Dermis microvascular lymphatic vessel endothelial cell (primary cell): ENCODE data around the gene CD8A. TPM values are rescaled to one million over a fixed set of nuclear protein-coding genes. Genes with fewer than 3 reads are reported as not detected.
"Not testable (repeated sequence)": the region's sequence is repeated elsewhere in the genome, so short reads cannot be mapped to it uniquely, and the experiment has no call there.

Experiments used
- DNase-seq, 2 donors: peaks; one replicate each; pipeline versions ENCODE4 v3.0.0 to v3.0.0-alpha.2; 2010; ENCODE audit warnings: low read depth in 2 of 2
- total RNA-seq: library from RNA; depleted of rRNA; stranded (reverse); fragments of >200 nt; gene quantifications from 2 replicates; pipeline ENCODE4 v1.2.1, GENCODE V29; 2014

CD8A gene
- total RNA-seq: under 0.01 TPM in 2 replicates

- no peak for DNase-seq
These were observed at the start of gene CD8A for GRCh38 chr2:86790676-86791572. CD8A (minus strand) TSS chr2:86790913; CDS start chr2:86790825, 88 bp downstream.

- DNase-seq: not testable (repeated sequence)
These were observed 49.3 kb upstream of the CD8A start for GRCh38 chr2:86839871-86840548.

- not testable (repeated sequence) for DNase-seq
These were observed 48.7 kb upstream of the CD8A start for GRCh38 chr2:86839455-86839854.

- DNase-seq: not testable (repeated sequence)
These were observed 47.0 kb upstream of the CD8A start for GRCh38 chr2:86837714-86838113.

GRCh38 chr2:86836915-86837695, 46.4 kb upstream of the CD8A start:
- DNase-seq: peak in 1 of 2 donors; percentile 63

GRCh38 chr2:86835548-86835889, 44.8 kb upstream of the CD8A start:
- DNase-seq: not testable (repeated sequence)

GRCh38 chr2:86833315-86833714, 42.6 kb upstream of the CD8A start:
- no peak for DNase-seq

GRCh38 chr2:86832334-86833096, 41.8 kb upstream of the CD8A start:
- no peak for DNase-seq

- DNase-seq: no peak
These were observed 40.8 kb upstream of the CD8A start for GRCh38 chr2:86831537-86831936.

GRCh38 chr2:86826951-86827350, 36.2 kb upstream of the CD8A start:
- DNase-seq: no peak

- no peak for DNase-seq
These were observed 35.1 kb upstream of the CD8A start for GRCh38 chr2:86825693-86826381.

GRCh38 chr2:86825036-86825692, 34.5 kb upstream of the CD8A start:
- DNase-seq: no peak

- no peak for DNase-seq
These were observed 32.1 kb upstream of the CD8A start for GRCh38 chr2:86822668-86823345.

- DNase-seq: no peak
These were observed 31.1 kb upstream of the CD8A start for GRCh38 chr2:86821842-86822241.

GRCh38 chr2:86821306-86821705, 30.6 kb upstream of the CD8A start:
- DNase-seq: no peak

GRCh38 chr2:86818957-86819356, 28.2 kb upstream of the CD8A start:
- DNase-seq: no peak

- DNase-seq: no peak
These were observed 27.5 kb upstream of the CD8A start for GRCh38 chr2:86818114-86818801.

- no peak for DNase-seq
These were observed 24.9 kb upstream of the CD8A start for GRCh38 chr2:86815611-86816010.
